Islet of Langerhans (tissue), 1 donor: ENCODE results near the gene GABPB1.

ENCODE experiments used
- FAIRE-seq: peaks from one replicate; lab custom pipeline; 2011; peaks lifted over from hg19 to GRCh38; lab: Jason Lieb, UNC

Gene GABPB1

DNA sequence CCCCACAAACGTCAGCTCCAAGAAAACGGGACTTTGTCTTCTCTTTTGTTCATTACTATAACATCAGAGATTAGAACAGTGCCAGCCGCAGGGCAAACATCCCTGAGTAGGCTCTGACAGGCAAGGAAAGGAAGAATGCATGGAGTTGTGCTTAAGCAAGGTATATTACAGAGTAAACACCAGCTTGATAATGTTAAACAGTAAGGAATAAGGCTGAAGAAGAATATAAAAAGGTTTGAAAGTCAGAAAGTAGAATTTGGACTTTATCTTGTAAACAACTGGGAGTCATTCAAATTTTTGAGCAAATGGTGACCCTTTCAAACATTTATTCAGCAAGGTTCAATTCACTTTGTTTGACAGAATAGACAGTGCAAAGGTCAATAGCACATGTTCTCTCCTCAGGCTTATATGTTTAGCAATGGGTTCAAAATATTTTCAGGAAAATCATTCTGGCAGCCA is 11.0 kb downstream of the GABPB1 start:
- no peak for FAIRE-seq

DNA sequence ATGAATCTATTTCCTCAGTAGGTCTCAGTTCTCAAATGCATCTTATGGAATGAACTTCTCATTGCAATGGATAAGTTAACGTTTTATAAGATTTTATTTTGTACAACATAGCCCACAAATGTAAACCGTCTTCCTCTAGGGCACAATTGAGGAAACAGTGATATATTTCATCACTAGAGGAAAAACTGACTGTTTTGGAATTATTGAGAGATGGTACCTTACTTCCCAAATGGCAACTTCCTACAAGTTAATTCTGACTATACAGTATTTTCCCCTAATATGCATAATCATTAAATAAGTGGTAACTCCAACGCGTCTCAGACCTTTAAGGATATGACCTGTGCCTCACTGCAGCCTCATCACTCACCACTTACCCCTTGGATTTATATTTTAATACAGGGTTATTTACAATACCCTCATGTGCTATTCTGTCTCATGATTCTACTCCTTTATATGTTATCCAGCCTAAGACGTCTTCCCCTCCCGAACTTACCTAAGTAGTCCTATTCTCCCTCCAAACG is 13.3 kb downstream of the GABPB1 start:
- FAIRE-seq: no peak

DNA sequence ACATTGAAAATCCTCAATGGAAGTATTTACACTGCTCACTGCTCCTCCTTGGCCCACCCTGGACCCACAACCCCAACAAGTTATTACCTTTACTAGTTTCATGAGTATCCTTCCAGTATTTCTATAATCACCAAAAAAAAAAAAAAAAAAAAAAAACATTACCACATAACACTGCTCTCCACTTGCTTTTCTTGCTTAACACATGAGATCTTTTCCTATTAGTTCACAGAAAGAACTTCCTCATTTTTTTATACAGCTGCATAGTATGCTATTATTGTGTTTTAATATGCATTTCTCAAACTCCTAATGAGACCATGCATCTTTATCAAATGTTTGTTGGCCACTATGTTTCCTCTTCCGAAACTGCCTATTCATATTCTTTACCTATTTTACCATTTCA is 14.6 kb downstream of the GABPB1 start:
- no peak for FAIRE-seq

DNA sequence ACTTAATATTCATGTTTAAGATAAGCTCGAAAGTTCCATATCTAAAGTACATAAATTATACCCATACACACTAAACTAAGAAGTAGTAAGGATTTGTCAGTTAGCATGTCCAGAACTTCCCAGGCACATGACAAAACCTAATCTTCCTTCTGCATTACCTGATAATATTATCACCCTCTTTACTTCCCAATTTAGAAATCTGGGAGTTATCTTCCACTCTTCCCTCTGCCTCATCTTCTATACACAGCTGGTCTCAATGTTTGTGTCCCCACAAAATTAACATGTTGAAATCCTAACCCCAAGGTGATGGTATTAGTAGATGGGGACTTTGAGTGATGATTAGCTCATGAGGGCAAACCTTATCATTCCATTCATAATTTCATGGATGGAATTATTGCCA is 15.3 kb downstream of the GABPB1 start:
- FAIRE-seq: no peak

DNA sequence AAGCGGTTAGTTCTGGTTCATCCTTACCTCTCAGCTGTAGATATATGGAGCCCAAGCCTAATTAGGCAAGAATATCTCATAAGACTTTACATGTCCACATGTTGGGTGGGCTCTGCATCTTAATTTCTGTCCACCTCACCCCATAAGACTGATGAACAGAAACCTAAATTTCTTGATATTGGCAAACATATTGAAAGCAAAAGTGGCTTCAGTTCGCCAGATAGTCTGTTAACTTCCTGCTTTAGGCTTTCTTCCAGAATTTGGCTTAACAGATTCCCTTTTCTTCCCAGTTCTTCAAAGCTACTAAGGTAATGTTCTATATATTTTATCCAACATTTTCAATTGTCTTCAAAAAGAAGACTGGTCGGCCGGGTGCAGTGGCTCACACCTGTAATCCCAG is 19.7 kb downstream of the GABPB1 start:
- no peak for FAIRE-seq

DNA sequence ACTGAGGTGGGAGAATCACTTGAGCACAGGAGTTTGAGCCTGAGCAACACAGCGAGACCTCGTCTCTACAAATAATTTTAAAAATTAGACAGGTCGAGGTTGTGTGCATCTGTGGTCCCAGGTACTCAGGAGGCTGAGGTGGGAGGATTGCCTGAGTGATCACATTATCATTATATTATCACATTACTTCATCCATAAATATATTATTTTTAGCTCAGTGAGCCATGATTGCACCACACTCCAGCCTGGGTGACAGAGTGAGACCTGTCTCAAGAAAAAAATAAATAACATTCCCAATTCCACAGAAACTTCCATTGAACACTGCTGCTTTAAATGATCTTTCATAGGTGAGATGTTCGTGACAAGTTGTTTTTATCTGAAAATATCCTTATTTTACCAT is 21.8 kb downstream of the GABPB1 start:
- FAIRE-seq: no peak

DNA sequence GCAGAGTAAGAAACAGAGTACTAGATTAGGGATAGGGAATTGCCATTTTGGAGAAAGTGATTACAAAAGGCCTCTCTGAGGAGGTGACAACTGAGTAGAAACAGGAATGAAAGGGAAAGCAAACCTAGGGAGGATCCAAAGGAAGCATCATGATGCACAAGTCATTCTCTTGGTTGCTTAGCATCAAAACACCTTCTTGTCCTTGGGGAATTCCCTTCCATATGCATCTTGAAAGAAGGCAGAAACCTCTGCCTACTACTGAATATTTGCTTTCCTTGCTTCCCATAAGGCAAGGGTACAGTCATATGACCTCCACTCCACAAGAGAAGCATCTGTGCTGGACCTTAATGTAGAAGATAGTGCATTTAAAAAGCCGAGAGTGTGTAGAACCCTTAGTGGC is 24.1 kb downstream of the GABPB1 start:
- no peak for FAIRE-seq

DNA sequence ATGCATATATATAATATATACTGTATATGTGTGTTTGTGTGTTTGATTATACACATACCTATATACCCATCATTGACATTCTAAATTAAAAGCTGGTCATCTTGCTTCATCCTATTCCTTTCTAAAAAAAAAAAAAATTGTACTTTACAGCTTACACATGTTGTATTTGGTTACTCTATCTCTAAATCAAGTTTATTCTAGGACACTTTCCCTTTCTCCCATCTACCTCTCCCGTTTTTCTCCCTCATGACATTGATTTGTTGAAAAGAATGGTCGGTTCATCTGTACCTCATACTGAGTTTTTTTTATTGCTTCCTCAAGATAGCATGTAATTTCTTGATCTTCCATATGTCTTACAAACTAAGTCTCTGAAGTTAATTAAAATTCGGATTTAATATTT is 26.9 kb downstream of the GABPB1 start:
- FAIRE-seq: no peak

DNA sequence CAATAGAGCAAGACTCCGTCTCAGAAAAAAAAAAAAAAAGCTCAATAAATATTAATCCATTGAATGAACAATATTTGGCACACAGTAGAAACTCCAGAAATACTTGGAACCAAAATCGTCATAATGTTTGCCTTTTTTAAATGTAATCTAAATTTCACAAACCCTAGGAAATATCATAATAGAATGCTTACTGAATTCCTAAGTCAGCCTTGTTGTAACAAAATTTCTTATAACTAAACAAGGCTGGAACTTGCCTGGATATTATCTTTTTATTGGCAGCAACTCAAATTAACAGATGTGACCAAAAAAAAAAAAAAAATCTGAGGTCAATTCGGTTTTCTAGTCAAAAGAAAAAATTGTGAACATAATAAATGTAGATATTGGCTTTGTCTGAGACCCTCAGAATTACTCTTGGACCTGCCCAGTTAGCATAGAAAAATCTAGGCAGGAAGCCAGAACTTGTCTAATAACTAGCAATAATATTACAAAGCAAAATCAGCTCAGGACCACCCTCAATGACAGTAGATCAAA is 33.3 kb downstream of the GABPB1 start:
- no peak for FAIRE-seq

DNA sequence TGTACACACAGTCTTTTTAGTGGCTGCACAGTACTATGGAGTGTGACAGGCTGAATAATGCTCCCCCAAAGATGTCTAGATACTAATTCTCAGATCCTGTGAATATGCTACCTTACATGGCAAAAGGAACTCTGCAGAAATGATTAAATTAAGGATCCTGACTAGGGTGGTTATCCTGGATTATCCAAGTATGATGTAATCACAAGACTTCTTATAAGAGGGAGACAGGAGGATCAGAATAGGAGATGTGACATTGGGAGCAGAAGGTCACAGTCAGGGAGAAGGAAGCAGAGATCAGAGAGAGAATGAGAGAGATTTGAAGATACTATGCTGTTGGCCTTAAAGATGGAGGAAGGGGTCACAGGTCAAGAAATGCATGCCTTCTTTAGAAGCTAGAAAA is 34.5 kb downstream of the GABPB1 start:
- no peak for FAIRE-seq

DNA sequence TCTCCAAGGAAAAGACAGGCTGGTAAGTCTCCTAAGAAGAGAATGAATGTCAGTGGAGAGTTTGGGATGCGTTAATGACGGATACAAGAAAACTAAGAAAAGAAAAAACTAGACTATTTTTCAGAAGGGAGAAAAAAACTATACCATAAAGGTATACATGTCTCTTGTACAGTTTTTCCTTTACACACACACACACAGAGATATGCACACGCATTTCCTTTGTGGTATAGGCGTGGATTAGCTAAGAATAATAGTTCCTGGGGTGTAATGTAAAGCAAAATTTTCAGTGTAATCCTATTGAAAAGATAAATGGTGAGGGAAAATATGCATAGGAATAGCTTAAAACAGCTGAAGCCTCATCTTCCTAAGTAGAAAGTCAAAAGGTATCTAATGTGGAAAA is 36.3 kb downstream of the GABPB1 start:
- FAIRE-seq: no peak

DNA sequence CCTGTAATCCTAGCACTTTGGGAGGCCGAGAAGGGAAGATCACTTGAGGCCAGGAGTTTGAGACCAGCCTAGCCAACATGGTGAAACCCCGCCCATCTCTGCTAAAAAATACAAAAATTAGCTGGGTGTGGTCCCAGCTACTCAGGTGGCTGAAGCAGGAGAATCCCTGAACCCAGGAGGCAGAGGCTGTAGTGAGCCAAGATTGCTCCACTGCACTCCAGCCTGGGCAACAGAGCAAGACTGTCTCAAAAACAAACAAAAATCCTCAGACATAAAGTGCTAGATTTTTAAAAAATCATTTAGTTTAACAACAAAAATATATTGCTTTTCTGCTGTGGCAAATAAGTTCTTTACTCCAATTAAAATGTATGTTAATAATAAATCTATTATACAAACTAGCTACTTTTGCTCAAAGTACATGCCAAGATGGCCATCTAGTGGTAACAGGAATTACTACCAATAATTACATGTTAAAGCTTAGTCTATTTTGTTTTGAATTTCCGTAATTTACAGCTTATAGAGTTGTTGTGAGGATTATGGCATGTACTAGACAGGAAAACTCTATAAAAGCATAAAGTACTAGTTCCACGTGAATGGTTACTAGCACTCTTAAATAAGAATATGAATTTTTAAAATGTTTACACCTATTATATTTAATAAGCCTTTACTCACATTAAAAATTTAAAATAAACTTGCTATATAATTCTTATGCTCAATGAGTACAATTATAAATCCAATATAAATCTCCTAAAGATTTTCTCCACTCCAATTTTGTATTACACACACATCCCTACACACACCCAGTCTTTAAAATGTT is 39.0 kb downstream of the GABPB1 start:
- peak; percentile 100 for FAIRE-seq

DNA sequence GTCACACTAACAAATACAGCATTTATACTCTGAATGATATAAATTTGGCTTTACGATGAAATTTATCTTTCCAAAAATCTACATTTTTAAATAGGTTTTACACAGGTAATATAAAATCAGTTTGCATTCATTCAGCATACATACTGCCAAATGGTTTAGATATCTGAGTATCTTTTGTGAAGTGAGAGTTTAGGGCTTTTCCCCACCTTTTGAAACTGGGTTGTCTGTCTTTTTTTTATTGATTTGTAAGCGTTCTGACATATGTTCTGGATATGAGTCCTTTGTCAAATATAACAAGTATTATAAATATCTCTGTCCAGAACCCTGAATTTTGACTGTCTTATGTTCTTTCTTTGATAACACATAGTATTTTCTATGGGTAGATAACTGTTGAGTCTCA is 42.4 kb downstream of the GABPB1 start:
- FAIRE-seq: no peak

DNA sequence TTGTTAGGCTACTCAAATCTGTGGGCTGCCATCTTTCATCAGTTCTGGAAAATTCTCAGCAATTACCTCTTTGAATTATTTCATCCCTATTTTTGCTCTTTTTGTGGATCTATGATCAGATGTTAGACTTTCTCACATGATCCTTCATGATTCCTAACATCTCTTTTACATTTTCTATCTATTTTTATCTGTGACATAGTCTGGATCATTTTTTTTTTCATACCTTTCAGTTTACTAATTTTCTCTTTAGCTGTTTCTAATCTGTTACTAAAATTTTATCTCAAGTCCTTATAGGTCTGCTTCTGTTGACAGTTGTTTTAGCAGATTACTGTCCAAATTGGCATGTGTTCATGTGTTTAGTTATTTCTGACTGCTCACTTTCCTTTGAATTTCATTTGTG is 47.2 kb downstream of the GABPB1 start:
- FAIRE-seq: no peak

DNA sequence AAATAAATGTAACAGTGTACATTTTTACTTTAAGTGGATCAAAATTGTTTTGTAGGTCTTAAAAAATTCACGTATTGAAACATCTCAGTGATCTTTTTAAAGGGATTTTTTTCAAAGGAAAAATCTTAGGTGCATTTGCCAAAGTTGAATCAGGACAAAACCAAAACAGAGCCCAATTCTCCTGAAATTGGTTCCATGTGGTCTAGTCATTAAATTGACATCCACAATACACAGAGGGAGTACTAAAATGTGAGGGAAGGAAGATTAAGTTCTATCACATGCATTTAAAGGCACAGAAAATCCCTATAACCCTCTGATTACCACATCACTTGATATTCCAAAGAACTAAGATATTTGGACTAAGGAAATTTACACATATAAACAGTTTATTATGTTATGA is 50.2 kb downstream of the GABPB1 start:
- FAIRE-seq: no peak

DNA sequence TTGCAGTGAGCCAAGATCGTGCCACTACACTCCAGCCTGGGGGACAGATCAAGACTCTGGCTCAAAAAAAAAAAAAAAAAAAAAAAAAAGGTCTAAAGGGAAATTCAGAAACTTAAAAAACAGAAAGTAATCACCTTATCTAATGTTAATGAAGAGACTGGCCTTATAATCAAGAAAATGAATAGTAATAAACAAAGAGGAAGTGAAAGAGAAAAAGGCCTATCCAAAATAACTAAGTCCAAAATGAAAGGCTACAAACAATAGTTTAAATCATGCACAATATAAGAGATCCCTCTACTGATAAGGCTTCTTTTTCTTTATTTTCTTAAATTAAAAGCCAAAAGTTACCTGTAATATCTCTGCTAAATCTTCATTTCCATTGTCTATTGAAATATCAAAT is 52.4 kb downstream of the GABPB1 start:
- no peak for FAIRE-seq

DNA sequence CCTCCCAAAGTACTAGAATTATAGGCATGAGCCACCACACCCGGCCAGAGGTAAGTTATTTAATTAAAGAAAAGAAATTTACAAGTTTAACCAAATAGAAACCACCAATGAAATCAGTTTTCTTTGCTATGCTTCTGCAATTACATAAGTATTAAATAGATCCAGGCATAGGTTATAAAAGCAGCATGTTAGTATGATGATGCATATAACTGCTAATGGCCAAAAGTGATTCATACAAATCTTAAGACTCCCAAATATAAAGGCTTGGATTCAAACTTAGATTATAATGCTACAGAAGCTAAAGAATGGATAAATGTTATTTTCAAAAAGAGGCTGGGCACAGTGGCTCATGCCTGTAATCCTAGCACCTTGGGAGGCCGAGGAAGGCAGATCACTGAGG is 56.7 kb downstream of the GABPB1 start:
- no peak for FAIRE-seq

DNA sequence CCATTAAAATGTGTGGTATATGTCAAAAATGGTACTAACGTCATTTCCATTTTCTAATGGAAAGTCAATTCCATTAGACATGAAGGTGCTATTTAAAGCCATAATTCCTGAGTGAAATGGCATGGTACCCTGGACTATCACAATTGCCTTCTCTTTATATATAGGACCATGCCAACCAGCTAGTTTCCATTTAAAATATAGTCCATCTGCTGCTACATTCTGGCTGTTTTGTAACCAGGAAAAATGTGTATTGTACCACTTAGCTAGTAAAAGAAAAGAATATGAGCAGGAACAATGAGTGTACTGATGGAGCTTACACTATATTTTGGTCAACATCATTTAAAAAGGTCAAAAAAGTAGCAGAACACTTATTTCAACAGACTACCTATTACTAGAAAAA is 59.0 kb downstream of the GABPB1 start:
- FAIRE-seq: no peak

DNA sequence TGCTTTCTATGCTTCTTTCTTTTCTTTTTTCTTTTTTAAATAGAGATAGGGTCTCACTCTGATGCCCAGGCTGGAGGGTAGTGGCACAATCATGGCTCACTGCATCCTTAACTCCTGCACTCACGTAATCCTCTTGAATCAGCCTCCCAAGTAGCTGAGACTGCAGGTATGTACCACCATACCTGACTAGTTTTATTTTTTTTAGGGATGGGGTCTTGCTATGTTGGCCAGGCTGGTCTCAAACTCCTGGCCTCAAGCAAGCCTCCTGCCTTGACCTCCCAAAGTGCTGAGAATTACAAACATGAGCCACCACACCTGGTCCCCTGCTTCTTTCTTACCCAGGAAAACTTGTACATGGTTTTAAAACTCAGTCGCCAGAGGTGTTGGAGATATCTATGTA is 65.2 kb downstream of the GABPB1 start:
- no peak for FAIRE-seq

DNA sequence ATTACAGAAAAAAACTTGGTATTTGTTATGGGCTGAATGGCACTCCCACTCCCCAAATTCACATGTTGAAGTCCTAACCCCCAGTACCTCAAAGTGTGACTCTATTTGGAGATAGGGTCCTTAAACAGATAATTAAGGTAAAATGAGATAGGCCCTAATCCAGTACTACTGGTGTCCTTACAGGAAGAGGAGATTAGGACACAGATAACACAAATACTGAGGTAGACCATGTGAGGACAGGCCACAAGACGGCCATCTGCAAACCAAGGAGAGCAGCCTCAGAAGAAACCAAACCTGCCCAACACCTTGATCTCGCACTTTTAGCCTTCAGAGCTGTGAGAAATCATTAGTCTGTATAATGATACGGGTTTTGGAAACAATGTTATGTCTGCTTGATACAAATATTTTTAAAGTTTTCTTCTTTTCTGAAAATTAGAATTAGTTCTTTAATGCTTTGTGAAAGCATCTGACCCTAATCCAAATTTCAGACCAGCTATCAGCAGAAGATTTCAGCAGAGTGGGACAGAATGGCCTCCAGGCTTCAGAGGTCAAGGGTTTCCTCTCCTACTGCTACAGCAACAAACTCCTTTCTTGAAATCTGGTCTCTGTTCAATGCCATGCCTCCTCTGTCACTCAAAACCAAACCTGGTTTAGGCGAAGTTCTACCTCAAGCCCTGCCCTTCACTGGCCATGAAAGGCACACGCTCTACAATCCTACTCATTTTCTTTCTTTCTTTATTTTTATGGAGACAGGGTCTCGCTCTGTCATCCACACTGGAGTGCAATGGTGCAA is 67.5 kb downstream of the GABPB1 start:
- no peak for FAIRE-seq

DNA sequence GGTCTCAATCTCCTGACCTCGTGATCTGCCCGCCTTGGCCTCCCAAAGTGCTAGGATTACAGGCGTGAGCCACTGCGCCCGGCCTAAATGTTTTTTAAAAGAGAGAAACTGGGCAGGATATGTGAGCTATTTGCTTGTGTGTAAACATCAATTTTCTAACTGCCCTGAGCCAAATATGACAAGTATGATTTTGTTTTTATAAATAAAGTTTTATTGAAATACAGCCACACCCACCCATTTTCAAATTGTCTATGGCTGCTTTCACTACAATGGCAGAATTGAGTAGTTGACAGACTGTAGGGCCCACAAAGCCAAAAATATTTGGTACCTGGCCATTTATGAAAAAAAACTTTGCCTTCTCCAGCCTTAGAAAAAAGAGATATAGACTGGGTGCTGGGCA is 73.6 kb downstream of the GABPB1 start:
- no peak for FAIRE-seq

DNA sequence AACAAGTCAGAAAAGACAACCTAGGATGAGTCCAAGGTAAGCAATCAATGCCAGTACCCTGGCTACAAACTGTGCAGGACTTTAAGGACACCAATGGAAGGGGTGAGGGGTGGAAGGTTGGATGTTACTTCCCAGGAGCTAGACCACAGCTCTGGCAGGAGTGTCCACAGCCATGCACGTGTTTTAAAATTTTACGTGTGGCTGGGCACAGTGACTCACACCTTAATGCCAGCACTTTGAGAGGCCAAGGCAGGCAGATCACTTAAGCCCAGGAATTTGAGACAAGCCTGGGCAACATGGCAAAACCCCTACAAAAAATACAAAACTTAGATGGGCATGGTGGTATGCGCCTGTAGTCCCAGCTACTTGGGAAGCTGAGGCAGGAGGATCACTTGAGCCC is 74.7 kb downstream of the GABPB1 start:
- no peak for FAIRE-seq

DNA sequence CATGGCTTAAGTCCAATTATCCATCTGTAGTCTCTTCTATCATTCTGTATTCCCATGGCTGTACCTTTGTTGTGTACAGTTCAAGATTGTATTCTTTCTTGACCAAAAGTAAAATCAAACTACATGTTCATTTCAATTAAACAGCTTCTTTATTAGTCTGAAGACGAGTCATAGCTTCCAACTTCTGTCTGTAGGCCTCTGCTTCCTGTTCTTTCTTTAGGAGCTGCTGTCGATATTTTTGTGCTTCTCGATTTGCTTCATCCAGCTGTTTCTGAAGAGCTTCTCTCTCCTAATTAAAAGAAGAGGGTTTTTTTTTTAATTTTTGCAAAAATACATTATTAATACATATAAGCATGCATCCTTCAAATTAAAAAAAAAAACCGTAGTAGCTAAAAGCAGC is 76.5 kb downstream of the GABPB1 start:
- no peak for FAIRE-seq
